HG03103 (cell line): Measurements from ENCODE around the gene ERMARD.

Source experiments
- ATAC-seq: cut with Tn5 transposase; IDR thresholded peaks from one replicate; pipeline ENCODE4 v1.9.1; 2021; ENCODE audit warnings: low read depth; ENCODE audit not compliant: unreplicated experiment

The ERMARD gene

DNA sequence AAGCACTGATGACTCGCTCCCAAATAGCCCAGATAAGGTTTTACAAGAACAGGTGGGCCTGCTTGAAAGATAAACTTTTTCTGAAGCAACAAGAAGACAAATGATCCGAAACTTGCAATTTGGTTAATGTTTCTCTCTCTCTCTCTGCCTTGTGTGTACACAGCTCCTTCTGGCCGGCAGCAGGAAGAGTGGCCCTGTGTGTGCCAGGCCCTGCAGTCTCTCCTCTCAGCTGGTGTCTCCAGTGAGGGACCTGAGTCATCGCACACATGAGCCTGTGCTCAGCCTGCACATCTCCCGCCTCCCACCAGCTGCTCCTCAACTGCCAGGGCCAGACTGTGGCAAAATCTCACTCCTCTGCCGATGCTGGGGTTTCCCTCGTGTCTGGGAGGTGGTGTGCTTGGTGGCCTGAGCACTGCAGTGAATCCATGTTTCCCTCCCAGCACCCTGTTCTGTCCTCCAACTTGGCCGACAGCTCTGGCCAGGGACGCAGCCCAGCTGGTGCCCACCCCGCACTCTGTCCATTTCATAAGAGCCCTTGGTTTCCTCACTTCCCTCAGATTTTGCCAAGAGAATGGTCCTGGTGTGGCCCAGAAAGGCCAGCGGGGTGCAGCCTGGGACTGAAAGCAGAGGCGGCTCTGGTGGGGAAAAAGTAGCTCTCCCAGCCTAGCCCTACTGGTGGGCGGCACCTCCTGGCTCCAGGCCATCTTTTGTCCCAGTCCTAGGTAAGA lies 49.4 kb downstream of the ERMARD start:
- no peak for ATAC-seq

GRCh38 chr6:169801396-169802160 lies 50.2 kb downstream of the ERMARD start:
- ATAC-seq, result no peak

DNA sequence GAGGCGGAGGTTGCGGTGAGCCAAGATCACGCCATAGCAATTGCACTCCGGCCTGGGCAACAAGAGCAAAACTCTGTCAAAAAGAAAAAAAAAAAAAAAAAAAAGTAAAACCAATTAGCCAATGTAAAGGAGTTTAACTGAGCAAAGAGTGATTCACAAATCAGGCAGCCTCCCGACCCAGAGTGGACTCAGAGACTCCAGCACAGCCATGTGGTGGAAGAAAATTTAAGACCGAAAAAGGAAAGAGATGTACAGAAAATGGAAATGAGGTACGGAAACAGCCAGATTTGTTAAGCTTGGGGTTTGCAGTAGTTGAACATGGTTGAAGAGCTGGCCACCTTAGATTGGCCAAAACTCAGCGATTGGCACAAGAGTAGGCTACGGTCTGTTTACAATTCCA lies 51.4 kb downstream of the ERMARD start:
- no peak for ATAC-seq

- ATAC-seq, result peak; percentile 68
Measured at GRCh38 chr6:169803271-169803811, 51.9 kb downstream of the ERMARD start.

DNA sequence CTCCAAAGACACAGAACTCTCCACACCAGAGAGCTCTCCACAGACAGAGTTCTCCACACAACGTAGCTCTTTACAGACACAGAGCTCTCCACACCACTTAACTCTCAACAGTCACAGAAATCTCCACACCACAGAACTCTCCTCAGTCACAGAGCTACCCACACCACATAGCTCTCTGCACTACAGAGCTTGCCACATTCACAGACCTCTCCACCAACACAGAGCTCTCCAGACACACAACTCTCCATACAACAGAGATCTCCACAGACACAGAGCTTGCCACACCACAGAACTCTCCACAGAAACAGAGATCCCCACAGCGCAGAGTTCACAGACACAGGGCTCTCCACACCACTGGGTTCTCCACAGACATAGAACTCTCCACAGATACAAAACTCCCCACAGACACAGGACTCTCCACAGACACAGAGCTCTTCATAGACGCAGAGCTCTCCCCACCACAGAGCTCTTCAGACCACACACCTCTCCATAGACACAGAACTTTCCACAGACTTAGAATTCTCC lies 52.5 kb downstream of the ERMARD start:
- ATAC-seq, result peak; percentile 21

DNA sequence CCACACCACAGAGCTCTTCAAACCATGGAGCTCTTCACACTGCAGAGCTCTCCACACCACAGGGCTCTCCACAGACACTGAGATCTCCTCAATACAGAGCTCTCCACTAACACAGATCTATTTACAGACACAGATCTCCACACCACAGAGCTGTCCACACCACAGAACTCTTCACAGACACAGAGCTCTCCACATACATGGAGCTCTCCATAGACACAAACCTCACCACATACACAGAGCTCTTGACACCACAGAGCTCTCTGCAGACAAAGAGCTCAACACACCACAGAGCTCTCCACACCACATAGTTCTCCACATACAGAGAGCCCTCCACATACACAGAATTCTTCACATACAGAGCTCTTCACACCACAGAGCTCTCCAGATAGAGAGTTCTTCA lies 53.0 kb downstream of the ERMARD start:
- ATAC-seq, result no peak

DNA sequence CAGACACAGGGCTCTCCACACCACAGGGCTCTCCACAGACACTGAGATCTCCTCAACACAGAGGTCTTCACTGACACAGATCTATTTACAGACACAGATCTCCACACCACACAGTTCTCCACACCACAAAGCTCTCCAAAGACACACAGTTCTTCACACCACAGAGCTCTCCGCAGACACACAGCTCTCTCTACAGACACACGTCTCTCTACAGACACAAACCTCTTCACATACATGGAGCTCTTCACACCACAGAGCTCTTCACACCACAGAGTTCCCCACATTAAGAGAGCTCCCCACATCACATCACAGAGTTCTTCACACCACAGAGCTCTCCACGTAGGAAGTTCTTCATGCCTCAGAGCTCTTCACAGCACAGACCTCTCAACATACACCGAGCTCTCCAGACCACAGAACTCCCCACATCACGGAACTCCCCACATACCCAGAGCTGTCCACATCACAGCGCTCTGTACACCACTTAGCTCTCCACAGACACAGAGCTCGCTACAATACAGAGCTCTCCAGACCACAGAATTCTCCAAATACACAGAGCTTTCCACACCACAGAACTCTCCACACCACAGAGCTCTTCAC lies 53.9 kb downstream of the ERMARD start:
- ATAC-seq, result no peak

DNA sequence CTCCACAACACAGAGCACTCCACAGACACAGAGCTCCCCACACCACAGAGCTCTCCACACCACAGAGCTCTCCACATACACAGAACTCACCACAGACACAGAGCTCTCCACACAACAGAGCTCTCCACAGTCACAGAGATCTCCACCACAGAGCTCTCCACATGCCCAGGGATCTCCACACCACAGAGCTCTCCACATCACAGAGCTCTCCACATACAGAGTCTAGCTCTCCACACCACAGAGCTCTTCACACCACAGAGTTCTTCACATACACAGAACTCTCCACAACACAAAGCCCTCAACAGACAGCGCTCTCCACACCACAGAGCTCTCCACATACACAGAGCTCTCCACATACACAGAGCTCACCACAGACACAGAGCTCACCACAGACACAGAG lies 55.3 kb downstream of the ERMARD start:
- ATAC-seq, result no peak

DNA sequence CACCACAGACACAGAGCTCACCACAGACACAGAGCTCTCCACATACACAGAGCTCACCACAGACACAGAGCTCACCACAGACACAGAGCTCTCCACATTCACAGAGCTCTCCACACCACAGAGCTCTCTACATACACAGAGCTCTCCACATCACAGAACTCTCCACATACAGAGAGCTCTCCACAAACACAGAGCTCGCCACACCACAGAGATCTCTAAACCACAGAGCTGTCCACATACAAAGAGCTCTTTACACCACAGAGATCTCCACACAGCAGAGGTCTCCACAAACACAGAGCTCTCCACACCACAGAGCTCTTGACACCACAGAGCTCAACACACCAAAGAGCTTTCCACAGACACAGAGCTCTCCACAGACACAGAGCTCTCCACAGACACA lies 55.8 kb downstream of the ERMARD start:
- no peak for ATAC-seq

GRCh38 chr6:169807699-169808607 lies 56.5 kb downstream of the ERMARD start:
- ATAC-seq, result no peak

DNA sequence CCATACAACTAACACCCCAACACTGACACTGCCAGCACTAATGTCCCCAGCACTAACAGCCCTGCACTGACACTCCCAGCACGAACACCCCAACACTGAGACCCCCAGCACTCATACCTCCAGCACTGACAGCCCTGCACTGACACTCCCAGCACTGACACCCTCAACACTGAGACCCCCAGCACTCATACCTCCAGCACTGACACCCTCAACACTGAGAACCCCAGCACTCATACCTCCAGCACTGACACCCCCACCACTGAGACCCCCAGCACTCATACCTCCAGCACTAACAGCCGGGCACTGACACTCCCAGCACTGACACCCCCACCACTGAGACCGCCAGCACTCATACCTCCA lies 57.2 kb downstream of the ERMARD start:
- no peak for ATAC-seq

- ATAC-seq, result no peak
Measured at GRCh38 chr6:169809386-169809785, 58.0 kb downstream of the ERMARD start.

GRCh38 chr6:169810066-169810989 lies 58.9 kb downstream of the ERMARD start:
- no peak for ATAC-seq

GRCh38 chr6:169811072-169811471 lies 59.6 kb downstream of the ERMARD start:
- no peak for ATAC-seq

DNA sequence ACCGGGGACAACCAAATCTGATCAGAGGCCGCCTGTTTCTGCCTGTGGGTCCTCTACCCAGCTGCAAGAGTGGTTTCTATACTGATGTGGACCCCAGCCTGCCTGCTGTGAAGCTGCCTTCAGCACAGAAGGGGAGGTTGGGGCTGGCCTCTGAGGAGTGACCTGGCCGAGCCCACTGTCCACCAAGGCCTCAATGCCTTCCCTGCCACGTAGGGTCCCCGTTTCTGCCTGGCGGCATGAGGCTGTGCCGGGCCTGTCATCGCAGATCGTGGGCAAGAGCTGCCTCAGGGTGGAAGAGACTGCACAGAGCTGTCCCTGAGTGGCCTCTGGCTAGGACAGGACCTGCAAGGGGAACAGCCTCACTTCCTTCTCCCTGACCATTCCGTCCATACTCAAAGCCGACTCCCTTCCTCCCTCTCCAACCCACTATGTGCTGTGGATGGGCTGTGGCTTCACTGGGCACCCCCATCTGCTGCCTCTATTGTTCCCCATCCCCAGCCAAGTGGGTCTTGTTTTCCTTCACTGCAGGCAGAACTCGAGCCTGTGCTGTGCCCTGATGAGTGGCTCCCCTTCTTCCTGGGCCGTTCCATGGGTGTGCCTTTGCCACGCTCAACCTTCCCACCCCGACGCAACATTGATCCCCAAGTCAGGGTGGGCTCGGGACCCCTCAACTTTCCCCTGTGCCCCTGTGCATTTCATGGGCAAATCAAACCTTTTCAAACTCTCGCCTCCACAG lies 60.3 kb downstream of the ERMARD start:
- ATAC-seq, result no peak

DNA sequence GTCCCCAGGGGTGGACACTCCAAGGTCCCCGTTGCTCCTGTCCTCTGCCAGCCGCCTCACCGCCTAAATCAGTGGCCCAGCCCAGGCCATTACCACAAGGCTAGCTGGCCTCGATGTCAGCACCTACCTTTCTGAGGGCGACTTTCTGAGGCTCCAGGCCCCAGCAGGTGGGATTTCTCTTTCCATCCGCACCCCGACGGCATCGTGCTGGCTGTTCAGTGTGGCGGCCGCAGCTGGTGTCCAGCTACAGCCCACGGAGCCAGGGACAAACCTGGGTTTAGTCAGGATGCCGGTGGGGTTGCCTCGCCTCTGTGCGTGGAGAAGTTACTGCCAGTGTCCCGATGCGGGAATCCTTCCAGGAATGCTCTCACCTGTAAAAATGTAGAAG lies 60.8 kb downstream of the ERMARD start:
- ATAC-seq, result no peak

- ATAC-seq, result no peak
Measured at GRCh38 chr6:169813969-169814368, 62.5 kb downstream of the ERMARD start.

- ATAC-seq, result no peak
Measured at GRCh38 chr6:169816054-169816453, 64.6 kb downstream of the ERMARD start.

- no peak for ATAC-seq
Measured at GRCh38 chr6:169816975-169817374, 65.6 kb downstream of the ERMARD start.
